ENCODE results near the gene ALS2. TPM values are rescaled to one million over a fixed set of nuclear protein-coding genes. Genes with fewer than 3 reads are reported as not detected.

Gene ALS2
- 29.9 and 38.9 TPM in 2 replicates for total RNA-seq

DNA sequence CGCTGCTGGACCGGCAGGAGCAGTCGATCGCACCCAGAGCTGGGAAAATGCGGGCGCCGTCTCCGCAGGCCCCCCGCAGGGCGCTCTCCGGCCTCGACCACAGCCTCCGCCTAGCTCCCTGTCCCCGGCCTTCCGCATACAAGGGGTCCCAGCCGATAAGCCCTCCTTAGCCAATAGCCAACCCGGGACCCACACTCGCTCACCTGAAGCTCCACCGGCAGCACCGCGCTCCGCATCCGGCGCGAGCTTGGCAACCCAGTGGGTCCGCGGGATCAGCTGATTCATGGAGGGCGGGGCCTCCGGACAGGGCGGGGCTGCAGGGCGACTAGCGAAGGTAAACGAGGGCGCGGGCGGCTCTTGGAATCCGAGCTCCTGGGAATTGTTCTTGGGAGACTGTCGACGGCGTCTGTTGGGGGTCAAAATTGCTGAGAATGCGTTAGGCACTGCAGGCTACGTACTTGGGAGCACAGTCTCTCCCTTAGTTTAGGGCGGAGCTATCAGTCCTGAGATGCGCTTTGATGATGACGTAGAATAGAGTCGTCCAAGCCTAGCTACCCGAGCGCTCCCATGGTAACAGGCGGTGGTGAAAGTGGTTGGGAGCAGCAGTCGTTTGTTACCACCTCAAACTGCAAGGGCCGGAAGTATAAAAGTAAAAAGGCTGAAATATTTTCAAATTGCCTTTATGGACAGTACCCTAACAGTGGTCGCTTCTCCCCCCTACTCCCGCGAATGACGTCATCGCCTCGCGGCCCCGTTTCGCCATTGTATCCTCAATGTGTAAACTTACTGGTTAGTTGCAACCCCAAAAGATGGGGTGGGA lies at the start of gene ALS2:
Gene ALS2, minus strand, starts transcription at position 260 of the 820 bp plus-strand sequence. CDS start 12,048 bp downstream, outside the sequence.

DNA sequence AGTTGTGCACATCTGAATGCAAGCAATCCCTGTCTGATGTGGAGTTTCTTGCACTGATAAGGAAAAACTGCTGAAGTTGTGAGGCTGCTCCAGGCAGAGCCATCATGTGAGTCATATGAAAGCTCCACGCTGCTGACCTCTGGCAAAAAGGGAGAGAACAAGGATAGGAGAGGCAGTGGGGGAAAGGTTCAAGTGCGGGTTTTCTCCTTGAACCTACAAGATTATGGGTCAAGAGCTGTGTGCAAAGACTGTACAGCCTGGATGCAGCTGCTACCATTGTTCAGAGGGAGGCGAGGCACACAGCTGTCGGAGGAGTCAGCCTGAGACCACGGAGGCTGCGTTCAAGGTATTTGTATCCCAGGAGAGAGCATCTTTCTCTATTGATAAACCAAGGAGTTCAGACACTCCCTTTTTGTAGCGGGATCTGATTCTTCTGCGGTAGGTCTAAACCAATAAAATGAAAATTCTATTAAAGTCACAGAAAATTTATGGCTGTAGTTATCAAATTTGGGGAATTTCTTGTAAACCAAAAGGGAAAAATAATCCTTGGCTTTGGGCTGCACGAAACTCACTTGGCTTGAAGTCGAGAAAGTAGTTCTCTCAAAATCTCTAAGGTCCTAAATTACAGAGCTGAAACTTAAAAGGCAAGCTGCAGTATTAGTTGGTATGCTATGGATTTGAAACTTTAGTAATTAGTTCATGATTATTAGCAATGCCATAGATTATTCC lies 25.9 kb upstream of the ALS2 start, which contains the start of gene CDK15:
Gene CDK15, plus strand, starts transcription at position 96 of the 729 bp plus-strand sequence. Its CDS starts 128 bp downstream, at position 224.

DNA sequence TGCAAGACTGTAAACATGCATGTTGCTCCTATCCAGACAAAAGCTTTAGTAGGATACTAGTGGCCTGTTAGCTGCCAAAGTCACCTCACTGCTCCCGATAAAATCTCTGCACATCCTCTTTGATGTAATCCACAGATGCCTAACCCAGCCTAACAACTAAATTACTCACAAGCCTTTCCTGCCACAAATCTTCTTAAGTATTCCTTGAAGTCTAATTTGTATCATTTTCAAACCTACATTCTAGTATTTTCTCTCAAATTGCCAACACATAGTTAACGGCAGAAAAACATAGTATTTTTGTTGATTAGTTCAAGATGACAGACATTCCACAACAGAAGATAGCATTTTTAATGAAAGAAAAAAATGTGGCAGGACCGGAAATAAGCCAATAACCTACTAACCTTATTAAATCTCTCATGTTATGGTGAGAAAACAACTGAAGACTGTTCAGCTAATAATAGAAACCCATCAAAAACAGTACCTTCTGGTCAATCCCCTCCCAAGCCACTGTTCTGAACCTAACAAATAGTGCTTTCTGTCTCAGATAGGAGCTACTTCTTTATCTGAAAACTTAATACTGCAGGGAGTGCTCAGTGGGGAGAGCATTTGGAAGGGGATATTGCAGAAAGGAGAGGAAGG lies 82.0 kb downstream of the ALS2 start, which contains the start of gene MPP4:
Gene MPP4, minus strand, starts transcription at position 57 of the 639 bp plus-strand sequence. CDS start 4,690 bp downstream, outside the sequence.

Other genes with a start within 250 kb of the ALS2 start
- 26.3 and 27.8 TPM in 2 replicates for gene TMEM237, start 137.4 kb downstream of the ALS2 start, total RNA-seq
- 7.4 and 8.9 TPM in 2 replicates for gene MPP4, start 82.3 kb downstream of the ALS2 start, total RNA-seq
- not detected in 2 replicates for gene CDK15, start 25.6 kb upstream of the ALS2 start, total RNA-seq